DND-41 (cell line): ENCODE results near the gene CCDC144A.
"Not testable (repeated sequence)": the region's sequence is repeated elsewhere in the genome, so short reads cannot be mapped to it uniquely, and the experiment has no call there.

Source experiments
- EZH2 ChIP-seq: IDR thresholded peaks from 3 replicates; pipeline ENCODE4 v1.6.1; 2012; ENCODE audit warnings: borderline replicate concordance, low read depth, mild to moderate bottlenecking, moderate library complexity, low read length, inconsistent platforms; ENCODE audit not compliant: severe bottlenecking
- TF ChIP-seq, protein P1 (sequence below): IDR thresholded peaks from 2 replicates; pipeline ENCODE4 v1.5.1; 2012; ENCODE audit warnings: borderline replicate concordance, low read length, moderate library complexity, mild to moderate bottlenecking; ENCODE audit not compliant: poor library complexity, severe bottlenecking; ENCODE audit errors: extremely low read depth

DNA sequence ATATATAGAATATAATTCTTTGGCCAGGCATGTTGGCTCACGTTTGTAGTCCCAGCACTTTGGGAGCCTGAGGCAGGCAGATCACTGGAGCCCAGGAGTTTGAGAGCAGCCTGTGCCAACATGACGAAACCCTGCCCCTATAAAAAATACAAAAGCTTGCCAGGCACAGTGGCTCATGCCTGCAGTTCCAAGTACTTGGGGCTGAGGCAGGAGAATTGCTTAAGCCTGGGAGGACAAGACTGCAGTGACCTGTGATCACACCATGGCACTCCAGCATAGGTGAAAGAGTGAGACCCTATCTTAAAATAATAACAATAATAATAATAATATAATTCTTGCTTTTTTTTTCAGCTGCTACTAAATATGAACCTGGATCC, 83.1 kb downstream of the CCDC144A start:
- TF ChIP-seq, protein P1, sequence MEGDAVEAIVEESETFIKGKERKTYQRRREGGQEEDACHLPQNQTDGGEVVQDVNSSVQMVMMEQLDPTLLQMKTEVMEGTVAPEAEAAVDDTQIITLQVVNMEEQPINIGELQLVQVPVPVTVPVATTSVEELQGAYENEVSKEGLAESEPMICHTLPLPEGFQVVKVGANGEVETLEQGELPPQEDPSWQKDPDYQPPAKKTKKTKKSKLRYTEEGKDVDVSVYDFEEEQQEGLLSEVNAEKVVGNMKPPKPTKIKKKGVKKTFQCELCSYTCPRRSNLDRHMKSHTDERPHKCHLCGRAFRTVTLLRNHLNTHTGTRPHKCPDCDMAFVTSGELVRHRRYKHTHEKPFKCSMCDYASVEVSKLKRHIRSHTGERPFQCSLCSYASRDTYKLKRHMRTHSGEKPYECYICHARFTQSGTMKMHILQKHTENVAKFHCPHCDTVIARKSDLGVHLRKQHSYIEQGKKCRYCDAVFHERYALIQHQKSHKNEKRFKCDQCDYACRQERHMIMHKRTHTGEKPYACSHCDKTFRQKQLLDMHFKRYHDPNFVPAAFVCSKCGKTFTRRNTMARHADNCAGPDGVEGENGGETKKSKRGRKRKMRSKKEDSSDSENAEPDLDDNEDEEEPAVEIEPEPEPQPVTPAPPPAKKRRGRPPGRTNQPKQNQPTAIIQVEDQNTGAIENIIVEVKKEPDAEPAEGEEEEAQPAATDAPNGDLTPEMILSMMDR: not testable (repeated sequence)
- TF ChIP-seq EZH2: not testable (repeated sequence)
